ENCODE results near the gene CDYL2.

DNA sequence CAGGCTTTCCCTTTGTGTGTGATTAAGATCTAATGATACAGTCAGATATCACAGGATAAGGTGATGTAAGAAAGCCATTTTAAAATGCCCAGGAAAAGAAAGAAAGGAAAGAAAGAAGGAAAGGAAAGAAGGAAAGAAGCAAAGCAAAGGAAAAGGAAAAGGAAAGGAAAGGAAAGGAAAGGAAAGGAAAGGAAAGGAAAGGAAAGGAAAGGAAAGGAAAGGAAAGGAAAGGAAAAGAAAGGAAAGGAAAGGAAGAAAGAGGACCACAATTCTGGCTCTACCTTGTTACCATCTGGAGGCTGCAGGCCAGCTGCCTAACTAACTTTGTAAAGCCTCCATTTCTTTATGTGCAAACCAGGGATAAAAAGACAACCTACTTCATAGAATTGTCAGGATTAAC is 132.0 kb downstream of the CDYL2 start:
- TF ChIP-seq, protein P1, sequence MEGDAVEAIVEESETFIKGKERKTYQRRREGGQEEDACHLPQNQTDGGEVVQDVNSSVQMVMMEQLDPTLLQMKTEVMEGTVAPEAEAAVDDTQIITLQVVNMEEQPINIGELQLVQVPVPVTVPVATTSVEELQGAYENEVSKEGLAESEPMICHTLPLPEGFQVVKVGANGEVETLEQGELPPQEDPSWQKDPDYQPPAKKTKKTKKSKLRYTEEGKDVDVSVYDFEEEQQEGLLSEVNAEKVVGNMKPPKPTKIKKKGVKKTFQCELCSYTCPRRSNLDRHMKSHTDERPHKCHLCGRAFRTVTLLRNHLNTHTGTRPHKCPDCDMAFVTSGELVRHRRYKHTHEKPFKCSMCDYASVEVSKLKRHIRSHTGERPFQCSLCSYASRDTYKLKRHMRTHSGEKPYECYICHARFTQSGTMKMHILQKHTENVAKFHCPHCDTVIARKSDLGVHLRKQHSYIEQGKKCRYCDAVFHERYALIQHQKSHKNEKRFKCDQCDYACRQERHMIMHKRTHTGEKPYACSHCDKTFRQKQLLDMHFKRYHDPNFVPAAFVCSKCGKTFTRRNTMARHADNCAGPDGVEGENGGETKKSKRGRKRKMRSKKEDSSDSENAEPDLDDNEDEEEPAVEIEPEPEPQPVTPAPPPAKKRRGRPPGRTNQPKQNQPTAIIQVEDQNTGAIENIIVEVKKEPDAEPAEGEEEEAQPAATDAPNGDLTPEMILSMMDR (IDR thresholded peaks at IDR 0.05; ENCODE audit: insufficient read depth, low read depth, low read length) = no peak
- TF ChIP-seq EZH2 (IDR thresholded peaks at IDR 0.05; ENCODE audit: insufficient read depth, low read length) = no peak
